NCI-H187 treated with DMSO at 0.1 percent for 48 hours (cell line): ENCODE results near the gene ELMO2.
"Not testable (repeated sequence)": the region's sequence is repeated elsewhere in the genome, so short reads cannot be mapped to it uniquely, and the experiment has no call there.

Experiments used
- DNase-seq: peaks from one replicate; lab custom pipeline; 2025; lab: John Stamatoyannopoulos, UW

Gene ELMO2

GRCh38 chr20:46406986-46407670, 713 bp upstream of the ELMO2 start:
- DNase-seq: no peak

DNA sequence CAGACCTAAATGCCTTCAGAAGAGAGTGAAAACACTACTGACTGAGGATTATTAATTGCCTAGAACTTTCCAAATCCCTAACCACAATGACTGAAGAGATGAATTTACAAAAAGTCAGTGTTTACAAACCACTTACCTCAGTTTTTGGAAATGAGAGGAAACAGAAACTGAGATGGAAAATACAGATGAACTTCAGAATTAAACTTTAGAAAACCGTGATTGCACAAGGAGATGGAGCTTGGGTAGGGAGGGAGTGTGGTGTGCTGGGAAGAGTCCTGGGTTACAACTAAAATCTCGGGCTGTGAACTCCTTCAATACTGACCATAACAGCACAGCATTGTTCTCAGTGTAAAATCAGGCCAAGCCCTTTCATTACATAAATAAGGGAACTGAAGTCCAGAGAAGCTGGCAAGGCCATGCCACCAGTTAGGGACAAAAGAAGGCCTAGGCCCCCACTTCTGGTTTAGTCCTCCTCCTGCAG, 4.0 kb downstream of the ELMO2 start:
- DNase-seq: no peak

GRCh38 chr20:46401478-46401860, 4.9 kb downstream of the ELMO2 start:
- DNase-seq: no peak

DNA sequence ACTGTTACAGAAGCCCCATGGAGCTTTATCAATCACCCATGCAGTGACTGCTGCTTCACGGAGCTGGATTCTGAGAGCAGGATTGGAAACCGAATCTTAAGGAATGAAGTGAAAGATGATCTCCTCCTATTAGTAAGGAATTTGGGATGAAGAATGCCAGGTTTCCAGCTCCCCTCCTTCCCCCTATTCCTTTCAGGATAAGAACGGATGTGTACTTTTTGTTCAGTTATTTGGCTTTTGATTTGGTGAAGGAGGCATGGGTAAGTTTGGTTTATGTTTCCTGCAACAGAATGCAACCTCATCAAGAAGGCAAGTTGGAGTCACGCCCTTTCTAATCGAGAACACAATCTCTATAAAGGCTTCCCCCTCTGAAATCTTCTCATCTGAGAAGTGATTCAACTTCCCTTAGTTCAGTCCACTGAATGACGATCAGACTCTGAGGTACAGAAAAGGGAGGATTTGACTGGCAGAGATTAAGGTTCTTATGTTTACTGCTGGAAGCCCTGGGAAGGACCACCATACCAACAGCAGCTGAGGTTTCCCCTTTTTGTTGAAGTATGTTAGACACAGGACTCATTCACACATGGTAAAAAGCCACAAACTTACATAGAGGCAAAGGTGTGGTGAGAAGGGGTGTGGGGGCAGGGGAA, 5.5 kb downstream of the ELMO2 start:
- no peak for DNase-seq

GRCh38 chr20:46400253-46400652, 6.2 kb downstream of the ELMO2 start:
- DNase-seq: no peak

GRCh38 chr20:46399401-46399800, 7.0 kb downstream of the ELMO2 start:
- no peak for DNase-seq

- DNase-seq: no peak
These were observed 7.5 kb downstream of the ELMO2 start for GRCh38 chr20:46398963-46399362.

GRCh38 chr20:46396052-46396740, 10.2 kb downstream of the ELMO2 start:
- DNase-seq: no peak

DNA sequence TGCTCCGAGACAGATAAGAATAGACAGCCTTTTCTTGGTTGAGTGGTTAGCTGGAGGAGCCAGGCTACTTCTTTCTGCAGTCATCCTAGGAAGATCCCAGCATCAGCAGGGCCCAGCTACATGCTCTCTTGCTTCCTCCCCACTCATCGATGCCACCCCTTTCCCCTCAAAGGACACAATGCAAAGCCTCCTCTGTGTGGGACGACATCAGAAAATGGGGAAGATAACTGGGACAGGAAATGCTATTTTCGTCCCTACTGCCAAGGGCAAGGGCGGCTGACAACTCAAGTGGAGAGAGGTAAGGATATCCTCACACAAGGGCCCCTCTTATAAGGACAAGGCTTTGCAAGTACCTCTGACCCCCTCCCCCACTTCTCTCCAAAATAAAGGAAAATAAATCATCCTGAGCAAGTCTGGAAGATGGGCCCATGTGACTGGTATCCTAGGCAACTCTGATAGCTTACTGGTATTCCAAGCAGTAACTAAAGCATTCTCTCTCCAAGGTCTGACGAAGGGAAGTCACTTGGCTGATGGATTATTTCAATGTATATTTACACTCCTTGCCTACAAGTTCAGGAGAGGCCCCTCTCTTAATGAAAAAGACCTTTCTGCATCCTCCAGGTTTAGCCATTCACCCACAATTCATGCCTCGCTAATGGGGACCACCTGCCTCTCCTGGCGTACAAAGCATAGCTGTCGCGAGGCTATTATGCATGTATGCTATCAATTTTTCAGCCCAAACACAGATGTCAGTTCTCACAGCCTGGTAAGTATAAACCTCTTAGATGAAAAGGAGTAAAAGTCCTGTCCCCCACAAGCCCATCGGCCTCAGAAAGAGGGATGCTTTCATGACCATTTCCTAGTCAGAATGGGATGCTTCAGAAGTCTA, 11.3 kb downstream of the ELMO2 start:
- peak; percentile 41 for DNase-seq

GRCh38 chr20:46393967-46394366, 12.4 kb downstream of the ELMO2 start:
- no peak for DNase-seq

DNA sequence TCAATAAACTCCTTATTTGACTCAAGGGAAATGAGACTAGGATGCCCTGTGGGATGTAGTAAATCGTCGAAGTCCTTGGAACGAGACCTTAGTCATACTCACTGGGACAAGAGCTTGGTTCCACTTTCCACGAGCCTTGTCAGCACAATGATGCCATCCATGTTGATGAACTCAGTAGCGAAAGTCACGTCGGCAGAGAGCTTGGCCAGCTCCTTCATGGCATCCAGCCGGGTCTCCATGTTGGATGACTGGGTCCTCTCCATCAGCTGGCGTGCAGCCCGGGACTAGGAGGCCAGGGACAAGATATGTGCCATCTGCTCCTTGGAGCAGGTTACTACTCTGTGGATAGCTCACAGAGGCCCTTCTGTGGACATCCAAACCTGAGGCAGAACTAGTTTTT, 17.5 kb downstream of the ELMO2 start:
- no peak for DNase-seq

- no peak for DNase-seq
These were observed 18.1 kb downstream of the ELMO2 start for GRCh38 chr20:46388201-46388836.

GRCh38 chr20:46387054-46387453, 19.4 kb downstream of the ELMO2 start:
- DNase-seq: not testable (repeated sequence)

GRCh38 chr20:46378412-46379009, 27.9 kb downstream of the ELMO2 start:
- no peak for DNase-seq

DNA sequence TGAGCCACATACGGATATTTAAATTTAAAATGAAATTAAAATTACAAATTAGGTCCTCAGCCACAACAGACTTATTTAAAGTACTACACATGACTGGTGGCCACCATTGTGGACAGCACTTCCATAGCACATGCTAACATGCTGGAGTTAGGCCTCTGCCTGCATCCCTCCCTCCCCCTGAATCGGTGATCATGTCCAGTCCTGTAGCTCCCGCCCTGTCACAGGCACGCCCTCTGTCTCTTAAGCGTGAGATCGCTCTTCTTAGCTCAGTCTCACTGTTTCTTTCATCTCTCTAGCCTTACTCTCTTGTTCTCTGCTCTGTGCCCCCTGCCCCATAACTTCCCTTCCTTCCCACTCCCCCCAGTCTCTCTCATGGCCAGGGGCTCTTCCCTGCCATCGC, 28.9 kb downstream of the ELMO2 start:
- DNase-seq: no peak

DNA sequence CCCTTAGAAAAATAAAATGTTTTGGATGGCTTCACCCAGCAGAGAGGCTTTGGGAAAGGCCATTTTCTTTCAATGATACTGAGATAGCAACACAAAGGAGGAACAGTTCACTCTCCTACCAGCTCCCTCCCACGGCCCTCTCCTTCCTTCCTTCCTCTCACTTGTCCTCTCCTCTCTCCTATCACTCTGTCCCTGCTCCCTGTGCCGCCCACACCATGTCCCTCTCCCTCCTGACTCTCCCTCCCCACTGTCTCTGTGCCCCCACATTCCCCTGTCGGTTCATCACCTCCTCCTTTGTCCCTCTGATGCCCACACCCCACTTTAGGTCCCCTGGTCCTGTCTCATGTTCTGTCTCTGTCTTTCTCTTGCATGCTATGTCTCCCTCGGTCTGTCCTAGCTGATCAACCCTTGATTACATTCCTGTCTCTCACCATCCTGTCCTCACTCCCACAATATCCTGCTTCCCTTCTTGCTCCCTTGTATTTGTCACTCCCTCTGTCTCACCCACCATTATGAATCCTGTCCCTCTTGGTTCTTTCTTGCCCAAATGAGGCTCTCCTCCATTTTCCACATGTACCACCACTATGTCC, 30.1 kb downstream of the ELMO2 start:
- no peak for DNase-seq

- no peak for DNase-seq
These were observed 30.6 kb downstream of the ELMO2 start for GRCh38 chr20:46375771-46376170.

DNA sequence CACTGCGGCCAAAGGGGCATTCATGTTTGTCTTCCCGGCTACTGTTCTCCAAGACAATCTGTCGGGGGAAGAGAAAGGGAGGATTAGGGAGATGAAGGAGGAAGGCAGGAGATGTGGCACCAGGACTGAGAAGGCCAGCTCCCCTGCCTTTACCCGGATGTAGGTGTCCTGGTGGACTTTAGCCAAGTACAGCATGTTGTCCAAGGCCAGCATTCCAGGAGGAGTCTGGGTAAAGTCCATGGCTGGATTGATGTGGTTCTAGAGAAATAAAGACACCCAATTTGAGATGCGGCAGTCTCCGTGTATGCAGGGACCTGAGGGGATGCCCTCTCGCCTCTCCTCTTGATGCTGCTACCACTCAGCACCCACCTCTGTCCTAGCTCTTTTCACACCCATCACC, 32.0 kb downstream of the ELMO2 start:
- DNase-seq: no peak

GRCh38 chr20:46371656-46372055, 34.8 kb downstream of the ELMO2 start:
- no peak for DNase-seq

GRCh38 chr20:46368902-46369268, 37.5 kb downstream of the ELMO2 start:
- no peak for DNase-seq
